Measurements from ENCODE around the gene SPTBN4.

SPTBN4 gene

DNA sequence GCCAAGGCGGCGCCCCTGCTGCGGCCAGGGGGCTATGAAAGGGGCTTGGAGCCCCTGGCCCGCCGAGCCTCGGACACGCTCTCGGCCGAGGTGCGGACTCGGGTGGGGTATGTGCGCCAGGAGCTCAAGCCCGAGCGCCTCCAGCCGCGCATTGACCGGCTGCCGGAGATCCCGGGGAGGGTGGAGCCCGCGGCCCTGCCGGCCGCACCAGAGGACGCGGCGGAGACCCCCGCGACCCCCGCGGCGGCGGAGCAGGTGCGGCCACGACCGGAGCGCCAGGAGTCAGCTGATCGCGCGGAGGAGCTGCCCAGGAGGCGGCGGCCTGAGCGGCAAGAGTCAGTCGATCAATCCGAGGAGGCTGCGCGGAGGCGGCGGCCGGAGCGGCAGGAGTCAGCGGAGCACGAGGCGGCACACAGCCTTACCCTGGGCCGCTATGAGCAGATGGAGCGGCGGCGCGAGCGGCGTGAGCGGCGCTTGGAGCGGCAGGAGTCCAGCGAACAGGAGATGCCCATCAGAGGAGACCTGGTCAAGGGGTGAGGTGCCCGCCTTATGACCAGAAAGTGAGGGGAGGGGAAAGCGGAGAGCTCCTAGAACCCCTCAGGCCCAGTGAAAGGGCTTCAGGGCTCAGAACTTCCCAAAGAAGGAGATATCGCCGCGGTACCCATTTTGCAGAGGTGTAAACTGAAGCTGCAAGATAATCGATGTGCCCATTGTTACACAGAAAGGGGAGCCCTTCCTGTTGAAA lies 101.1 kb downstream of the SPTBN4 start:
- no peak for DNase-seq

DNA sequence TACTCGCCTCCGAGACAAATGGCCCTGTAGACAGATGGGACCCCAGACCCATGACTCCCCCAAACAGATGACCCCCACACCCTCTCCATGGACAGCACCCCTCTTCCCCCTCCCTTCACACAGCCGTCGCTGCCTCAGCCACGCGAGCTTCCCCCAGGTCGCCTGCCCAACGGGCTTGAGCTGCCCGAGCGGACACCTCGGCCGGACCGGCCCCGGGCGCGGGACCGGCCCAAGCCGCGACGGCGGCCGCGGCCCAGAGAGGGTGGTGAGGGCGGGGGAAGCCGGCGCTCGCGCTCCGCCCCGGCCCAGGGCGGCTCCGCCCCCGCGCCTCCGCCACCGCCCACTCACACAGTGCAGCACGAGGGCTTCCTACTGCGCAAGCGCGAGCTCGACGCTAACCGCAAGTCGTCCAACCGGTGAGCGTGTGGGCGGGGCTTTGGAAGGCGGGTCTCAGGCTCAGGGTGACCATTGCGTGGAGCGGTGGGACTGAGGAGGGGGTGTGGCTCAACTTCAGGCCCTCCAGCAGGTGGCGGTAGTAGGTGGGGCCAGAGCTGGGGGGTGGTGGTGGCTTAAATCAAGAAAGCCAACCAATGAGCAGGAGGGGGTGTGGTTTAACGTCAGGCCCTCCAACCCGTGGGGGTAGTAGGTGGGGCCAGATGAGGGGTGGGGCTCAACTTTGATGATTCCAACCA lies 103.7 kb downstream of the SPTBN4 start:
- peak; percentile 100 for DNase-seq

DNA sequence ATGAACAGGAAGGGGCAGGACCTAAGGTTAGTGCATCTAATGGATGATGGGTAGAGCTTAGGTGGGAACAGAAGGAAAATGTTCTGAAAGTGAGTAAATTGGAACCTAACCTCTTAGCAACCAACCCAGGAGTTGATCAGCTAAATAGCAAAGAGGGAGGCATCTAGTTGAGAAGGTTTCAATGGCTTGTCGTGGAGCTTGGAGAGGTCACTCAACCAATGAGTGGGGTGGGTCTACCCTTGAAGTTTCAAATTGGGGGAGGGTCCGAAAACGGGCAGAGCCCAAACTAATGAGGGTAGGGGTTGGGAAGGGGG lies 104.2 kb downstream of the SPTBN4 start:
- no peak for DNase-seq

- DNase-seq = no peak
These were observed 105.2 kb downstream of the SPTBN4 start for GRCh38 chr19:40571831-40572495.

GRCh38 chr19:40575326-40575725 lies 108.5 kb downstream of the SPTBN4 start:
- DNase-seq = no peak

GRCh38 chr19:40576151-40576584 lies 109.4 kb downstream of the SPTBN4 start:
- peak; percentile 73 for DNase-seq

- peak; percentile 99 for DNase-seq
These were observed 110.0 kb downstream of the SPTBN4 start, which contains the start of gene SHKBP1 for GRCh38 chr19:40576585-40577451. Gene SHKBP1 (plus strand): TSS chr19:40576873. CDS start chr19:40576900, 27 bp downstream.

DNA sequence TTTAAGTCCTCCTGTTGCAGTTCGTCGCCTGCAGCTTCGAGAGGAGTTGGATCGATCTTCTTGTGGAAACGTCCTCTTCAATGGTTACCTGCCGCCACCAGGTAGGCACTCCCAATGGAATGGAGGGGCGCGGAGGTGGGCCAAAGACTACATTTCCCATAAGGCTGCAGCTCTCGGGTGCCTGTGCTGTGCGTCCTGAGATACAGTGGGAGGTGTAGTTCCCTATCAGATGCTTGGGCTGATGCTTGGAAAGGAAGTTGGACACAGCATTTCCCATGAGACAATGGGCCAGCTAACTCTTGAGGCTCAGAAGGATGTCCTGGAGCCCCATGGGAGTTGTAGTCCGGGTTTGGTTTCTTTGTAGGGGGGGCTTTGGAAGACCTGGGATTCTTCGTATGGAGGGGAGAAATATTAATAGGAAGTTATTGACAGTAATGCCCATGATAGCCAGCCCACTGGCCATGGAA lies 111.7 kb downstream of the SPTBN4 start:
- peak; percentile 61 for DNase-seq

- no peak for DNase-seq
These were observed 113.8 kb downstream of the SPTBN4 start for GRCh38 chr19:40580619-40581018.

- DNase-seq = no peak
These were observed 114.7 kb downstream of the SPTBN4 start for GRCh38 chr19:40581531-40581930.

DNA sequence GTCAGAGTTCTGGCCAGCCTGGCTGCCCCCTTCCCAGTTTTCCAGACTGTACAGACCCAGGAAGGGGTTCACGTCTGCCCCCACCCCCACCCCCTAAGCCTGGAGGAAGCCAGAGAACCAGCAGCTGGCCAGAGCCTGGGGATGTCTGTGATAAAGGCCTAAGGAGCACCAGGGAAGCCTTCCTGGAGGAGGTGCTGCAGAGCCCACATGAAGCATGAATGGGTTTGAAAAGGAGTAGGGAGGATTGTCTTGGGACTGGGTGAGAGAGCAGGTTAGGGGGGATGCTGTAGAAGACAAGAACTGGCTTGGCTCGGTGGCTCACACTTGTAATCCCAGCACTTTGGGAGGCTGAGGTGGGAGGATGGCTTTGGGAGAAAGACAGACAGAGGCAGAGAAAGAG lies 115.7 kb downstream of the SPTBN4 start:
- DNase-seq = no peak

- DNase-seq = no peak
These were observed 116.5 kb downstream of the SPTBN4 start for GRCh38 chr19:40583283-40583682.

GRCh38 chr19:40584007-40584406 lies 117.2 kb downstream of the SPTBN4 start:
- peak; percentile 45 for DNase-seq

- DNase-seq = no peak
These were observed 118.6 kb downstream of the SPTBN4 start for GRCh38 chr19:40585241-40585981.

- no peak for DNase-seq
These were observed 119.2 kb downstream of the SPTBN4 start for GRCh38 chr19:40585982-40586422.

DNA sequence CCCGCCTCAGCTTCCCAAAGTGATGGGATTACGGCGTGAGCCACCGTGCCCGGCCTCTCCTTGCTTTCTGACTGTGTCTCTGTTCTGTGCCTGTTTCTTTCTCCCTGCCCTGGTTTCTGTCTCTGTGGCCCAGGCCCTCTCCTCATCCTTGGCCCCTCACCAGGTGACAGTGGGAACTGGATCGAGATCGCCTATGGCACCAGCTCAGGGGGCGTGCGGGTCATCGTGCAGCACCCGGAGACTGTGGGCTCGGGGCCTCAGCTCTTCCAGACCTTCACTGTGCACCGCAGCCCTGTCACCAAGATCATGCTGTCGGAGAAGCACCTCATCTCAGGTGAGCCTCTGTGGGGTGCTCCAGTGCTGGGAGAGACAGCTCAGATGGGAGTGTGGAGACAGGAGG lies 119.8 kb downstream of the SPTBN4 start:
- DNase-seq = no peak

- DNase-seq = no peak
These were observed 121.5 kb downstream of the SPTBN4 start for GRCh38 chr19:40588110-40588854.

GRCh38 chr19:40588926-40589569 lies 122.2 kb downstream of the SPTBN4 start:
- no peak for DNase-seq

GRCh38 chr19:40589591-40590429 lies 123.0 kb downstream of the SPTBN4 start:
- DNase-seq = no peak

Data from DMS53 (cell line).